Panc1 (cell line): Measurements from ENCODE around the gene HES7. TPM values are rescaled to one million over a fixed set of nuclear protein-coding genes. Genes with fewer than 3 reads are reported as not detected.
A peak's percentile ranks its signal among the peaks of the same experiment; 100 is the strongest.

Source experiments
- ATAC-seq: fragments of 200-7000 bp; cut with Tn5 transposase; 2 replicates; pipeline ENCODE4 v1.9.1; 2020; ENCODE audit warnings: mild to moderate bottlenecking, moderate library complexity
- BruUV-seq: library from RNA; stranded (reverse); fragments of 400-500 nt; replicated peaks from 2 replicates; lab custom pipeline; 2021; lab: Mats Ljungman, UMichigan
- CTCF ChIA-PET: fragments of 300-600 bp; sonication (Branson Sonifier 250); formaldehyde crosslinking; loops from one replicate; lab custom pipeline; 2022; ENCODE audit warnings: antibody characterized with exemption; lab: Charles Lee
- POLR2A ChIA-PET: fragments of 300-600 bp; sonication (Branson Sonifier 250); formaldehyde crosslinking; loops from one replicate; lab custom pipeline; 2022; ENCODE audit warnings: antibody characterized with exemption; lab: Charles Lee
- DNase-seq: peaks from one replicate; pipeline ENCODE4 v3.0.0-alpha.2; 2010; ENCODE audit warnings: low read depth, low spot score
- H3K27ac ChIP-seq: 2 replicates; pipeline ENCODE4 v1.5.1; 2011; ENCODE audit warnings: mild to moderate bottlenecking, low read length, inconsistent platforms
- H3K27me3 ChIP-seq: fragments of 200-500 bp; sonication (Bioruptor generic); 2 replicates; pipeline ENCODE4 v1.6.0; 2014; ENCODE audit warnings: low read length, inconsistent platforms; ENCODE audit not compliant: control insufficient read depth, insufficient read depth
- H3K36me3 ChIP-seq: fragments of 200-500 bp; sonication (Bioruptor generic); 2 replicates; pipeline ENCODE4 v1.5.1; 2014; ENCODE audit warnings: inconsistent platforms, mild to moderate bottlenecking, low read length, moderate library complexity; ENCODE audit not compliant: control insufficient read depth, insufficient read depth
- H3K4me1 ChIP-seq: 2 replicates; pipeline ENCODE4 v1.5.1; 2011; ENCODE audit warnings: inconsistent platforms, mild to moderate bottlenecking, low read length, moderate library complexity; ENCODE audit not compliant: control insufficient read depth, insufficient read depth
- H3K4me3 ChIP-seq, 2 experiments: 2 replicates each; pipeline ENCODE4 v1.5.1; 2011 to 2012; ENCODE audit warnings: low read depth in 2 of 2, low read length in 2 of 2, mild to moderate bottlenecking in 2 of 2, inconsistent platforms in 1 of 2, moderate library complexity in 1 of 2
- H3K9me3 ChIP-seq: fragments of 200-500 bp; sonication (Bioruptor generic); 2 replicates; pipeline ENCODE4 v1.5.1; 2014; ENCODE audit warnings: low read depth, mild to moderate bottlenecking, inconsistent platforms, low read length, moderate library complexity; ENCODE audit not compliant: control insufficient read depth, insufficient read depth
- POLR2AphosphoS5 ChIP-seq: IDR thresholded peaks from 2 replicates; pipeline ENCODE4 v1.6.1; 2012; ENCODE audit warnings: mild to moderate bottlenecking, low read depth, low read length, moderate library complexity
- SIN3A ChIP-seq: IDR thresholded peaks from 2 replicates; pipeline ENCODE4 v1.6.1; 2012; ENCODE audit warnings: low read depth, mild to moderate bottlenecking, low read length, moderate library complexity, borderline replicate concordance; ENCODE audit not compliant: insufficient read depth
- TCF7L2 ChIP-seq: IDR thresholded peaks from 2 replicates; pipeline ENCODE4 v1.6.1; 2011; ENCODE audit warnings: mild to moderate bottlenecking, low read depth, low read length, inconsistent platforms
- in situ Hi-C: cut with HindIII; loops from 2 replicates; pipeline ENCODE4 v1.10.0; 2016; ENCODE audit warnings: low sequenced_read_pairs, low pct_unique_long_range_greater_than_20kb
- intact Hi-C: fragments of 100-400 bp; cut with micrococcal nuclease; formaldehyde crosslinking; loops from one replicate; pipeline ENCODE4 v1.10.0; 2022; ENCODE audit not compliant: unreplicated experiment
- total RNA-seq: library from RNA; stranded (reverse); gene quantifications from one replicate; pipeline ENCODE4 v1.2.1, GENCODE V29; 2021; ENCODE audit not compliant: unreplicated experiment
- TF ChIP-seq, protein P1 (sequence below), 2 experiments: IDR thresholded peaks; 2 replicates each; pipeline ENCODE4 v1.6.1; 2011 to 2012; ENCODE audit warnings: low read depth in 2 of 2, control low read depth in 1 of 2, low read length in 1 of 2, mild to moderate bottlenecking in 1 of 2, moderate library complexity in 1 of 2; ENCODE audit not compliant: insufficient read depth in 1 of 2
- TF ChIP-seq, protein P2 (sequence below): fragments of 450-650 bp; IDR thresholded peaks from 2 replicates; pipeline ENCODE4 v1.5.1; 2017; ENCODE audit warnings: mild to moderate bottlenecking

HES7 gene
- total RNA-seq, 1 experiment from 2014 or later: 4.0 TPM

DNA sequence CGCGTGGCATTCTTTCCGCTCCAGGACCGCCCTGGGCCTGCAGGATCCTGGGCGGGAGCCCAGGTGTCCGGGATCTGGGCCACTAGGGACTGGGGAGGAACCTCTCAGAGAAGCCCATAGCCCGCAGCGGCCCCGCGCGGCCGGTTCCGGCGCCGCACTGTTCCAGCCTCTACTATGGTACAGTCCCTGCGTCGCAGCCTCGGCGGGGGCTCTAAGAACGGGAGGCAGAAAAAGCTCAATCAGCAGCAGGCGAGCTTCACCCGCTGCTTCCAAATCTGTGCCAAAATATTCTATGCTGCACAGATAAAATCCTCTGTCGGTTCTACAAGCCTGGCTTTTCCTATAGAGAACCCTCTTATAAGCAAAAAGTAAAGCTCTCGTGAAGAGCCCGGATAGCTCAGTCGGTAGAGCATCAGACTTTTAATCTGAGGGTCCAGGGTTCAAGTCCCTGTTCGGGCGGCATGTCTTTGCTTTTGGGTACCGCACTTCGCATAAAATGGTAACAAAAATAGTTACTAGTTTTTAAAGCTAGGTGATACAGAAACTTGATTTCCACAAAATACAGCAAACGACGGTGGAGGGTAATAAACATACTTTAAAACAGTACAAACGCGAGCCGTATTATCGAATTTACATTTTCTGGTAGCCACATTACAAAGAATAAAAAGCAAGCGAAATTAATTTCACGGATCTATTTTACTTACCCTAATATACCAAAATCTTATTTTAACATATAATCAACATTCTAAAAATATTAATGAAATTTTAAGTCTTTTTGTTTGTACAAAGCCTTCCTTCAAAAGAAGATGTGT lies 4.9 kb downstream of the HES7 start:
- DNase-seq (no peak), ATAC-seq (peak; percentile 68)
- ChIA-PET POLR2A (interaction anchor here (0.6 kb wide), 3 partner anchors 19 to 546 kb away, joined by 3 to 9 read pairs (median 7); no protein-coding TSS in a partner anchor), CTCF (interaction anchor here (0.7 to 1.7 kb wide), 11 partner anchors 19 to 265 kb away, joined by 3 to 12 read pairs (median 4); no protein-coding TSS in a partner anchor)
- no peak for TF ChIP-seq POLR2AphosphoS5
- no peak for TF ChIP-seq TCF7L2
- TF ChIP-seq, protein P1, sequence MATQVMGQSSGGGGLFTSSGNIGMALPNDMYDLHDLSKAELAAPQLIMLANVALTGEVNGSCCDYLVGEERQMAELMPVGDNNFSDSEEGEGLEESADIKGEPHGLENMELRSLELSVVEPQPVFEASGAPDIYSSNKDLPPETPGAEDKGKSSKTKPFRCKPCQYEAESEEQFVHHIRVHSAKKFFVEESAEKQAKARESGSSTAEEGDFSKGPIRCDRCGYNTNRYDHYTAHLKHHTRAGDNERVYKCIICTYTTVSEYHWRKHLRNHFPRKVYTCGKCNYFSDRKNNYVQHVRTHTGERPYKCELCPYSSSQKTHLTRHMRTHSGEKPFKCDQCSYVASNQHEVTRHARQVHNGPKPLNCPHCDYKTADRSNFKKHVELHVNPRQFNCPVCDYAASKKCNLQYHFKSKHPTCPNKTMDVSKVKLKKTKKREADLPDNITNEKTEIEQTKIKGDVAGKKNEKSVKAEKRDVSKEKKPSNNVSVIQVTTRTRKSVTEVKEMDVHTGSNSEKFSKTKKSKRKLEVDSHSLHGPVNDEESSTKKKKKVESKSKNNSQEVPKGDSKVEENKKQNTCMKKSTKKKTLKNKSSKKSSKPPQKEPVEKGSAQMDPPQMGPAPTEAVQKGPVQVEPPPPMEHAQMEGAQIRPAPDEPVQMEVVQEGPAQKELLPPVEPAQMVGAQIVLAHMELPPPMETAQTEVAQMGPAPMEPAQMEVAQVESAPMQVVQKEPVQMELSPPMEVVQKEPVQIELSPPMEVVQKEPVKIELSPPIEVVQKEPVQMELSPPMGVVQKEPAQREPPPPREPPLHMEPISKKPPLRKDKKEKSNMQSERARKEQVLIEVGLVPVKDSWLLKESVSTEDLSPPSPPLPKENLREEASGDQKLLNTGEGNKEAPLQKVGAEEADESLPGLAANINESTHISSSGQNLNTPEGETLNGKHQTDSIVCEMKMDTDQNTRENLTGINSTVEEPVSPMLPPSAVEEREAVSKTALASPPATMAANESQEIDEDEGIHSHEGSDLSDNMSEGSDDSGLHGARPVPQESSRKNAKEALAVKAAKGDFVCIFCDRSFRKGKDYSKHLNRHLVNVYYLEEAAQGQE (IDR thresholded peaks at IDR 0.05; ENCODE audit: insufficient read depth in 1 of 2, low read depth in 2 of 2, low read length in 1 of 2): no peak
- no peak; the same call in 1 of the 2 replicates for TF ChIP-seq SIN3A
- TF ChIP-seq, protein P2, sequence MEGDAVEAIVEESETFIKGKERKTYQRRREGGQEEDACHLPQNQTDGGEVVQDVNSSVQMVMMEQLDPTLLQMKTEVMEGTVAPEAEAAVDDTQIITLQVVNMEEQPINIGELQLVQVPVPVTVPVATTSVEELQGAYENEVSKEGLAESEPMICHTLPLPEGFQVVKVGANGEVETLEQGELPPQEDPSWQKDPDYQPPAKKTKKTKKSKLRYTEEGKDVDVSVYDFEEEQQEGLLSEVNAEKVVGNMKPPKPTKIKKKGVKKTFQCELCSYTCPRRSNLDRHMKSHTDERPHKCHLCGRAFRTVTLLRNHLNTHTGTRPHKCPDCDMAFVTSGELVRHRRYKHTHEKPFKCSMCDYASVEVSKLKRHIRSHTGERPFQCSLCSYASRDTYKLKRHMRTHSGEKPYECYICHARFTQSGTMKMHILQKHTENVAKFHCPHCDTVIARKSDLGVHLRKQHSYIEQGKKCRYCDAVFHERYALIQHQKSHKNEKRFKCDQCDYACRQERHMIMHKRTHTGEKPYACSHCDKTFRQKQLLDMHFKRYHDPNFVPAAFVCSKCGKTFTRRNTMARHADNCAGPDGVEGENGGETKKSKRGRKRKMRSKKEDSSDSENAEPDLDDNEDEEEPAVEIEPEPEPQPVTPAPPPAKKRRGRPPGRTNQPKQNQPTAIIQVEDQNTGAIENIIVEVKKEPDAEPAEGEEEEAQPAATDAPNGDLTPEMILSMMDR: peak; percentile 97
- no peaks in the 10 kb centered on the region for H3K27me3 ChIP-seq
- intact Hi-C loops: loop anchor here (2.0 to 5.0 kb wide), 2 partner anchors 37 to 58 kb away; no protein-coding TSS in a partner anchor
- no peaks in the 10 kb centered on the region for H3K4me1 ChIP-seq
- in situ Hi-C loops: no loop called here
- H3K4me3 ChIP-seq: peak overlapping the region; percentile 60 to 91
- H3K27ac ChIP-seq: peak overlapping the region; percentile 63; the same call in 1 of the 2 replicates
- H3K36me3 ChIP-seq: no peaks in the 10 kb centered on the region
- no peaks in the 10 kb centered on the region for H3K9me3 ChIP-seq
- no TSS peak for BruUV-seq

DNA sequence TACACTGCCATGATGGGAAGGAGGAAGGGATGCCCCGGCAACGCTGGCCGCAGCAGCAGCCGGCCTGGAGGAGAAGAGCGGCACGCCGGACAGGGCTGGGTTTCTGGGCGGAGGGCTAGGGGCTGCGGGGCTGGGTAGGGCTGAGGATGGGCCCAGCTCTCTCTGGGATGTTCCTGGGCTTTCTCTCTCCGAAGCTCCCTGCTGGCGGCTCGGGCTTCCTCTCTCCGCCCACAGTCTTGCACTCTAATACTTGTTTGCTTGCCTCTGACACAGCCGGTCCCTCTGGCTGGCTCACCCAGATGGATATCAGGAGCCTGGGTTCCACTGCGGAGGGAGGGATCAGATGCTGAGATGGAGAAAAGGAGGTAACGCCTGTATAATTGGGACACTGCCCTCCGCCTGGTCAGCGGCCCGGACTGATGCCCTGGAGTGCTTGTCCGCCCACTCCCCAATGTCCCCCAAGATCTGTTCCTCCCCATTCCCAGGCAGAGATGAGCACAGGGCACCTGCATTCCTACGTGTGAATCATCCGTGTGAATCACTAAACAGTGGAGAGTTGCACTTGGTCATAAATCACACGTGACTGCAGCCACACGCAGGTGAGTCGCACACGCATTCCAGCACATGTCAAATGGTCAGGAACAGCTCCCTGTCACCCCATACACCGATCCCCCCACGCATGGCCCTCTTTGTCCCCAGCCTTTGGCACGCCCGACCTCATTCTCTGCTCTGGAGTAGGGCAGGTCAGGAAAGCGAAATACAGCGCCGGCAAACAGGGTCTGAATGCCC lies 5.7 kb downstream of the HES7 start, which contains the start of gene ALOXE3:
Gene ALOXE3 (minus strand): TSS at position 535 of the 789 bp plus-strand sequence. CDS start 524 bp downstream, at position 11.
- CTCF ChIA-PET: interaction anchor here (1.1 to 1.7 kb wide), 2 partner anchors 24 to 41 kb away, joined by 3 to 12 read pairs; no protein-coding TSS in a partner anchor
- intact Hi-C loops: loop anchor here (2.0 to 5.0 kb wide), 2 partner anchors 36 to 57 kb away; no protein-coding TSS in a partner anchor
- peak within 1 kb of the TSS; percentile 63; the same call in 1 of the 2 replicates for H3K27ac ChIP-seq
- H3K4me3 ChIP-seq: peak within 1 kb of the TSS; percentile 60 to 91
- DNase-seq (no peak), ATAC-seq (peak; percentile 21; the same call in 1 of the 2 replicates)
- H3K36me3 ChIP-seq: no peaks in the 10 kb centered on the region
- TF ChIP-seq, protein P2: 0 out of 2 replicates have a peak, but pooled peaks have one; percentile 4
- TF ChIP-seq, protein P1 (IDR thresholded peaks at IDR 0.05; ENCODE audit: insufficient read depth in 1 of 2, low read depth in 2 of 2, low read length in 1 of 2): no peak
- TF ChIP-seq POLR2AphosphoS5: no peak
- POLR2A ChIA-PET: no interaction called here
- H3K9me3 ChIP-seq: no peaks in the 10 kb centered on the region
- H3K4me1 ChIP-seq: no peaks in the 10 kb centered on the region
- in situ Hi-C loops: no loop called here
- no TSS peak for BruUV-seq
- no peaks in the 10 kb centered on the region for H3K27me3 ChIP-seq
